ENCODE data around the gene KRTAP19-8. TPM values are rescaled to one million over a fixed set of nuclear protein-coding genes. Genes with fewer than 3 reads are reported as not detected.
A peak's percentile ranks its signal among the peaks of the same experiment; 100 is the strongest.

The KRTAP19-8 gene
- total RNA-seq, 1 donor from 2014 or later: not detected

DNA sequence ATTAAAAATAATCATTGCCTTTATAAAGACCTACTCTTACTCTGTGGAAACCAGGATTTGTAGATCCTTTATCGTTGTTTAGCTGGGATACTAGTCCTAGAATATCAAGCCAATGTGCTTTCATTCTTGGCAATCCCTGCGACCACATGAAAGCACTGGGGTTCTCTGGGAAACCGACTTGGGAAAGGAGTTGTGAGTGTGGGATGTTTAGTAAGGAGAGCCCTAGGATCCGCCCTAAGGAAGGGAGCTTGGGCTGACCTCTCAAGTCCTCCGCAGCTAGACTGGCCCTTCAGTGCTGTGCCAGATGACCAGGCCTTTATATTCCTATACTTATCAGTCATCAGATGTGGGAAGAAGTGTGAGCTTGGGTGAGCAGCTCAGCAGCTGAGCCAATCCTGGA lies 5.2 kb upstream of the KRTAP19-8 start:
- FAIRE-seq (no peak), DNase-seq (ENCODE audit: low read depth) (no peak)
- Histone ChIP-seq H3K36me3 (ENCODE audit: control insufficient read depth, insufficient read depth, low read length) (no peaks in the 10 kb centered on the region), H3K27me3 (ENCODE audit: control insufficient read depth, insufficient read depth, low read length) (no peaks in the 10 kb centered on the region), H3K4me3 (ENCODE audit: low read depth, low read length) (no peak overlapping the region)
- no peak for TF ChIP-seq CTCF (IDR thresholded peaks at IDR 0.05; ENCODE audit: insufficient read depth, low read length, severe bottlenecking)

DNA sequence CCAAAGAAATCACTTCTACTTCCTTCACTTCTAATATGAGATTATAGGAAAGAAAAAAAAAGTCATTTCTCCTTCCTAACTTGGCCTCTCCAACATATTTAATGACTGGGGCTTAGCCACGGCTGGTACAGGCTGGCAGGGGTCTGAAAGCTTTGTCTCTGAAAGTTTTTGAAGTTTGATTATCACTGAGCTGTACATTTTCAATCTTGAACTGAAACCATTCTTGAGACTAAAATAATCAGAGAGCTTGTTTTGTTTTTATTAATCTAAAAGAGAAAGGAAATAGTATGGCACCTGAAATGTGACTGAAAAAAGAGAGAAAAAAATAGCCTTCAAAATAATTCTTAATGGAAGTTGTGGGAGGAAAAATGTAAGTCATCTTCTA lies 3.8 kb upstream of the KRTAP19-8 start:
- no peaks in the 10 kb centered on the region for H3K27me3 ChIP-seq (ENCODE audit: control insufficient read depth, insufficient read depth, low read length)
- no peak overlapping the region for H3K4me3 ChIP-seq (ENCODE audit: low read depth, low read length)
- FAIRE-seq: no peak
- no peak for DNase-seq (ENCODE audit: low read depth)
- TF ChIP-seq CTCF (IDR thresholded peaks at IDR 0.05; ENCODE audit: insufficient read depth, low read length, severe bottlenecking): no peak
- H3K36me3 ChIP-seq (ENCODE audit: control insufficient read depth, insufficient read depth, low read length): no peaks in the 10 kb centered on the region

DNA sequence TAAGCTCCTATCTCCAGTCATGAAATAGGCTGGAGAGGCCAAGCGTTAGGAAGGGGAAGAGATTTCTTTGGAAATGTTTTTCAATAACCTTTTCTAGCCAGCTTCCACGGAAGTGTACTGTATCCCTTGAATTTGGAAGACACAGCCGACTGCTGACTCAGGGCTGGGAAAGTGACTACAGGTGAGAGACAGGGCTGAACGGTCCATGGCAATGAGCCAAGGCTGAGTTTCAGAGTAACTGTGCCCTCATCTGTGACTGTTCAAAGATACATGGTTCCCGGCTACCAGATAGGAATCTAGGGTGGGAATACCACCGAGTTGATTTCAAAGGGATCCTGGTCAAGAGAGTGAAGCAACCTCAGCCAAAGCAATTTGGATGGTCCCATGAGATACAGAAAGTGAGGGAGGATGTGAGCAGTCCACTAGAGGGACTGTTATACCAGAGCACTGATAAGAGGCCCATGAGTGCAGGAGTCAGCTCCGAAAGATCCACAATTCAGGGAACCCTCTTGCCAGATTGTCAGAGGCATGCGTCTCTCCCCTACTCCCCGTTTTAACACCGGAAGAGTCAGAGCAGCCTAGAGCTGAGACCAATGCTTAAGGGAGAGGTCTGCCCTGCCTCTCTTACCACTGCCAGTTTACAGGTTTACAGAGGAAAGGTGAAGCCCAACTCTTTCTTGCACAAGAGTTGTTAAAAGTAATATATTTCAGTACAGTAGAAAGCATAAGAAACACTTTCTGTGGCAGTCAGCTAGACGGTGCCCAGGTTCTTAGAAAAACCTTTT lies 3.2 kb upstream of the KRTAP19-8 start:
- no peaks in the 10 kb centered on the region for H3K36me3 ChIP-seq (ENCODE audit: control insufficient read depth, insufficient read depth, low read length)
- no peak for TF ChIP-seq CTCF (IDR thresholded peaks at IDR 0.05; ENCODE audit: insufficient read depth, low read length, severe bottlenecking)
- peak; percentile 55 for FAIRE-seq
- no peaks in the 10 kb centered on the region for H3K27me3 ChIP-seq (ENCODE audit: control insufficient read depth, insufficient read depth, low read length)
- DNase-seq (ENCODE audit: low read depth): no peak
- no peak overlapping the region for H3K4me3 ChIP-seq (ENCODE audit: low read depth, low read length)

GRCh38 chr21:31034378-31034777 lies 3.9 kb downstream of the KRTAP19-8 start:
- DNase-seq (ENCODE audit: low read depth) (peak; percentile 21), FAIRE-seq (no peak)
- Histone ChIP-seq H3K4me3 (ENCODE audit: low read depth, low read length) (no peak overlapping the region), H3K27me3 (ENCODE audit: control insufficient read depth, insufficient read depth, low read length) (no peaks in the 10 kb centered on the region), H3K36me3 (ENCODE audit: control insufficient read depth, insufficient read depth, low read length) (no peaks in the 10 kb centered on the region)
- no peak for TF ChIP-seq CTCF (IDR thresholded peaks at IDR 0.05; ENCODE audit: insufficient read depth, low read length, severe bottlenecking)

DNA sequence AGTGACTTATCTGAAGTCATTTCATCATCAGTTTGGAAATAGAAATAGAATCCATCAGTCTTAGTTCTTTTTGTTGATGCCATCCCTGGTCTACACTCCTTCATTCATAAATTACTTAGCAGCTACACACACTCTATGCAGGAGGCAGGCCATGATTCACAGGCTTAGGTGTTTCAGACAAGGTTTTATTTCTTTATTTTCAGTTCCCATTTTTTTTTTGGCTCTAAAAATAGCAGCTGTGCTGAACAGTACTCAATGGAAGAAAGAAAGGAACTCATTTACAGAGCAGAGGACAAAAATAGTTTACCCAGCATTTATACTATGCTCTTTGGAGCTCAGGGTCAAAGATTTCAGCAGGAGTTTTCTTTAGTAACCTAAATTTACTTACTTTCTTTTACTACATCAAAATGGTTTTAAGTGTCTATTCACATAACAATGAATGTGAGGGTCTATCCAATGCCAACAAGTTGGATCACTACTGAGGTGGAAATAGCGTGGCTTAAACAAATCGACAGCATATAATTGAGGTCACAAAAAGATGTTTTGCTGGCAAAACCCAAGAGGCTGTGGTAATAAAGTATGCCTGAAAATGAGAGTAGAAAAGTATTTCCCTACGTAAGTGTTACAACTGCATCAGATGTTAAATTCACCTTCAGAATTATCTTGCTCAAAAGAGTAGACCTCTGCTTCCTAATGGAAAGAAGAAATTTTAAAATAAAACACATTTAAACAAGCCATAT lies 7.7 kb downstream of the KRTAP19-8 start:
- Histone ChIP-seq H3K4me3 (ENCODE audit: low read depth, low read length) (no peak overlapping the region), H3K27me3 (ENCODE audit: control insufficient read depth, insufficient read depth, low read length) (no peaks in the 10 kb centered on the region), H3K36me3 (ENCODE audit: control insufficient read depth, insufficient read depth, low read length) (no peaks in the 10 kb centered on the region)
- FAIRE-seq: no peak
- no peak for TF ChIP-seq CTCF (IDR thresholded peaks at IDR 0.05; ENCODE audit: insufficient read depth, low read length, severe bottlenecking)
- no peak for DNase-seq (ENCODE audit: low read depth)

All from bronchial epithelial cell (primary cell).